GM23338 (cell line): Measurements from ENCODE around the gene CCL27. TPM values are rescaled to one million over a fixed set of nuclear protein-coding genes. Genes with fewer than 3 reads are reported as not detected.

Source experiments
- ATAC-seq: fragments of 200-7000 bp; cut with Tn5 transposase; 3 replicates; pipeline ENCODE4 v1.9.1; 2020
- DNase-seq: peaks from one replicate; pipeline ENCODE4 v3.0.0-alpha.2; 2015; ENCODE audit warnings: low spot score
- H2AFZ ChIP-seq: fragments of 200-600 bp; sonication (generic); 2 replicates; pipeline ENCODE4 v1.8.0; 2016; ENCODE audit warnings: antibody characterized with exemption, mild to moderate bottlenecking, moderate library complexity
- H3F3A ChIP-seq: fragments of 200-600 bp; sonication (generic); replicated peaks from 2 replicates; pipeline ENCODE4 v1.8.0; 2017; ENCODE audit warnings: antibody characterized with exemption, mixed run types, low read depth
- H3K27ac ChIP-seq: fragments of 200-600 bp; sonication (generic); 2 replicates; pipeline ENCODE4 v1.6.1; 2016; ENCODE audit warnings: low read depth
- H3K27me3 ChIP-seq: fragments of 200-600 bp; sonication (generic); 2 replicates; pipeline ENCODE4 v1.8.0; 2016; ENCODE audit warnings: mild to moderate bottlenecking, mixed run types, moderate library complexity; ENCODE audit not compliant: insufficient read depth
- H3K36me3 ChIP-seq: fragments of 200-600 bp; sonication (generic); 2 replicates; pipeline ENCODE4 v1.8.0; 2016; ENCODE audit warnings: mild to moderate bottlenecking; ENCODE audit not compliant: insufficient read depth
- H3K4me1 ChIP-seq: fragments of 200-600 bp; sonication (generic); 2 replicates; pipeline ENCODE4 v1.8.0; 2016; ENCODE audit warnings: mild to moderate bottlenecking, moderate library complexity; ENCODE audit not compliant: insufficient read depth
- H3K4me2 ChIP-seq: fragments of 200-600 bp; sonication (generic); 2 replicates; pipeline ENCODE4 v1.7.1; 2017; ENCODE audit warnings: mixed run types
- H3K4me3 ChIP-seq: fragments of 200-600 bp; sonication (generic); 2 replicates; pipeline ENCODE4 v1.6.1; 2016; ENCODE audit warnings: mixed run types
- H3K79me2 ChIP-seq: fragments of 200-600 bp; sonication (generic); replicated peaks from 2 replicates; pipeline ENCODE4 v1.8.0; 2017; ENCODE audit warnings: mild to moderate bottlenecking; ENCODE audit not compliant: insufficient read depth
- H3K9me2 ChIP-seq: fragments of 200-600 bp; sonication (generic); 2 replicates; pipeline ENCODE4 v1.8.0; 2017; ENCODE audit not compliant: insufficient read depth
- H4K20me1 ChIP-seq: fragments of 200-600 bp; sonication (generic); replicated peaks from 2 replicates; pipeline ENCODE4 v1.8.0; 2017; ENCODE audit warnings: mild to moderate bottlenecking; ENCODE audit not compliant: insufficient read depth
- H3K27ac Mint-ChIP-seq: 2 replicates; pipeline ENCODE4 v1.8.0; 2020; ENCODE audit warnings: inconsistent platforms, mild to moderate bottlenecking, moderate library complexity, mixed read lengths
- H3K27me3 Mint-ChIP-seq: 3 replicates; pipeline ENCODE4 v1.8.0; 2022; ENCODE audit warnings: low read depth, mild to moderate bottlenecking, moderate library complexity, mixed read lengths, inconsistent platforms; ENCODE audit not compliant: insufficient read depth, poor library complexity
- H3K36me3 Mint-ChIP-seq: 3 replicates; pipeline ENCODE4 v1.8.0; 2021; ENCODE audit warnings: low read depth, mild to moderate bottlenecking, inconsistent platforms, moderate library complexity, mixed read lengths
- H3K4me1 Mint-ChIP-seq: 3 replicates; pipeline ENCODE4 v1.8.0; 2020; ENCODE audit warnings: mild to moderate bottlenecking, inconsistent platforms, mixed read lengths
- H3K4me3 Mint-ChIP-seq: 3 replicates; pipeline ENCODE4 v1.8.0; 2021; ENCODE audit warnings: moderate library complexity, mild to moderate bottlenecking, inconsistent platforms, mixed read lengths
- H3K9me3 Mint-ChIP-seq: 3 replicates; pipeline ENCODE4 v1.8.0; 2020; ENCODE audit warnings: moderate library complexity, mild to moderate bottlenecking, inconsistent platforms, mixed read lengths
- CREB1 ChIP-seq: fragments of 250-450 bp; sonication (Bioruptor Pico); IDR thresholded peaks from 2 replicates; pipeline ENCODE4 v1.5.0; 2020; ENCODE audit warnings: low read depth, mild to moderate bottlenecking, moderate library complexity
- CTCF ChIP-seq, 2 experiments: fragments of 200-600 bp in 1 of 2; sonication (generic) in 1 of 2; conservative IDR thresholded peaks; 2 replicates each; pipeline versions ENCODE4 v1.5.1 to v1.6.1; 2016 to 2017; ENCODE audit warnings: antibody characterized with exemption in 2 of 2, low read depth in 2 of 2, mild to moderate bottlenecking in 2 of 2, moderate library complexity in 1 of 2
- ETS1 ChIP-seq: IDR thresholded peaks from 2 replicates; pipeline ENCODE4 v1.6.1; 2016; ENCODE audit warnings: antibody characterized with exemption
- JUNB ChIP-seq: IDR thresholded peaks from one replicate; pipeline ENCODE4 v1.6.1; 2016; ENCODE audit warnings: antibody characterized with exemption; ENCODE audit not compliant: unreplicated experiment
- NANOG ChIP-seq: IDR thresholded peaks from 2 replicates; pipeline ENCODE4 v1.6.1; 2016; ENCODE audit warnings: antibody characterized with exemption, borderline replicate concordance
- POLR2AphosphoS5 ChIP-seq: IDR thresholded peaks from 2 replicates; pipeline ENCODE4 v1.6.1; 2016; ENCODE audit warnings: antibody characterized with exemption, low read depth
- REST ChIP-seq: IDR thresholded peaks from one replicate; pipeline ENCODE4 v1.6.1; 2018; ENCODE audit warnings: antibody characterized with exemption; ENCODE audit not compliant: unreplicated experiment
- ZNF331 ChIP-seq: fragments of 250-450 bp; sonication (Bioruptor Pico); IDR thresholded peaks from 2 replicates; pipeline ENCODE4 v1.5.0; 2020; ENCODE audit warnings: low read depth, mild to moderate bottlenecking, moderate library complexity
- ZNF462 ChIP-seq: fragments of 250-450 bp; sonication (Bioruptor Pico); IDR thresholded peaks from 2 replicates; pipeline ENCODE4 v1.5.0; 2020; ENCODE audit warnings: mild to moderate bottlenecking, moderate library complexity
- polyA plus RNA-seq: library from polyadenylated mRNA; unstranded; fragments of >200 nt; fragmentation: Nextera tagmentation; extraction: Ambion mirVana; gene quantifications from 2 replicates; pipeline ENCODE4 v1.2.1, GENCODE V29; 2016
- total RNA-seq: library from RNA; depleted of rRNA; stranded (reverse); fragments of >200 nt; shearing (Covaris generic); gene quantifications from 2 replicates; pipeline ENCODE4 v1.2.3, GENCODE V29; 2014

CCL27 gene
- total and polyA plus RNA-seq, 2 experiments from 2014 or later, result not detected

GRCh38 chr9:34675869-34676268 is 13.4 kb upstream of the CCL27 start (continued):
- no peak for TF ChIP-seq CTCF (conservative IDR thresholded peaks at IDR 0.05; ENCODE audit: low read depth in 2 of 2)
- TF ChIP-seq NANOG, result no peak
- TF ChIP-seq CREB1 (CRISPR knock-in tag), result no peak

GRCh38 chr9:34675048-34675714 is 12.7 kb upstream of the CCL27 start:
- Histone ChIP-seq H3K27ac (no peak overlapping the region), H3K27me3 (no peaks in the 10 kb centered on the region), H3K36me3 (no peaks in the 10 kb centered on the region), H3K4me1 (no peaks in the 10 kb centered on the region), H3K9me2 (no peaks in the 10 kb centered on the region), H3F3A (no peaks in the 10 kb centered on the region), H3K79me2 (no peaks in the 10 kb centered on the region), H3K4me3 (no peak overlapping the region), H2AFZ (no peak overlapping the region), H4K20me1 (no peaks in the 10 kb centered on the region; the same call in 1 of the 2 replicates), H3K4me2 (no peak overlapping the region)
- peak; percentile 97 for DNase-seq
- ATAC-seq, result peak; percentile 98
- H3K4me3 Mint-ChIP-seq, result no peak overlapping the region
- H3K27ac Mint-ChIP-seq, result no peak overlapping the region
- H3K27me3 Mint-ChIP-seq, result peaks cover 15% of the 10 kb centered on the region
- peaks cover 3% of the 10 kb centered on the region; the same call in 2 of the 3 replicates for H3K4me1 Mint-ChIP-seq
- H3K9me3 Mint-ChIP-seq, result peaks cover 4% of the 10 kb centered on the region; the same call in 1 of the 3 replicates
- peaks cover 4% of the 10 kb centered on the region for H3K36me3 Mint-ChIP-seq
- TF ChIP-seq POLR2AphosphoS5, result no peak
- TF ChIP-seq ZNF331, result no peak
- TF ChIP-seq REST, result no peak
- TF ChIP-seq ETS1, result no peak
- no peak for TF ChIP-seq JUNB
- no peak for TF ChIP-seq ZNF462 (CRISPR knock-in tag)
- peak; percentile 95 to 96 for TF ChIP-seq CTCF (conservative IDR thresholded peaks at IDR 0.05; ENCODE audit: low read depth in 2 of 2)
- TF ChIP-seq NANOG, result no peak
